ENCODE data around the gene KRTAP12-1. TPM values are rescaled to one million over a fixed set of nuclear protein-coding genes. Genes with fewer than 3 reads are reported as not detected.

Gene KRTAP12-1
- total and polyA plus RNA-seq, 2 experiments from 2014 or later: not detected

- WGBS, 2 experiments (ENCODE audit: low coverage in 1 of 2, low lambda C conversion rate in 2 of 2, missing lambda C conversion rate in 2 of 2): 48 to 56% methylated on average over 14 of the region's 14 CpGs
- Histone ChIP-seq H3K9me3 (ENCODE audit: low read depth) (no peaks in the 10 kb centered on the region), H3K36me3 (ENCODE audit: low read depth) (no peaks in the 10 kb centered on the region), H4K20me1 (ENCODE audit: insufficient read depth) (no peaks in the 10 kb centered on the region), H3K9ac (no peak overlapping the region), H3K4me3 (no peak overlapping the region), H3F3A (ENCODE audit: insufficient read depth) (no peaks in the 10 kb centered on the region), H2AFZ (no peak overlapping the region), H3K4me1 (ENCODE audit: insufficient read depth) (no peaks in the 10 kb centered on the region), H3K4me2 (ENCODE audit: unreplicated experiment) (no peak overlapping the region), H3K79me2 (ENCODE audit: insufficient read depth) (no peaks in the 10 kb centered on the region), H3K27me3 (replicated peaks; ENCODE audit: insufficient read depth) (peaks cover 53% of the 10 kb centered on the region), H3K9me2 (ENCODE audit: insufficient read depth) (no peaks in the 10 kb centered on the region), H3K27ac (no peak overlapping the region)
- DNase-seq: no peak
- TF ChIP-seq EZH2 (IDR thresholded peaks at IDR 0.05; ENCODE audit: insufficient read depth, poor library complexity, severe bottlenecking): no peak
- in situ Hi-C loops (cut with MboI): no loop called here
These were observed 46.8 kb upstream of the KRTAP12-1 start for GRCh38 chr21:44728716-44729115.

GRCh38 chr21:44727757-44728156 lies 45.8 kb upstream of the KRTAP12-1 start:
- Histone ChIP-seq H3K4me2 (ENCODE audit: unreplicated experiment) (no peak overlapping the region), H3K9me3 (ENCODE audit: low read depth) (no peaks in the 10 kb centered on the region), H3F3A (ENCODE audit: insufficient read depth) (no peaks in the 10 kb centered on the region), H3K4me3 (no peak overlapping the region), H2AFZ (no peak overlapping the region), H3K79me2 (ENCODE audit: insufficient read depth) (no peaks in the 10 kb centered on the region), H3K27ac (no peak overlapping the region), H3K36me3 (ENCODE audit: low read depth) (no peaks in the 10 kb centered on the region), H3K4me1 (ENCODE audit: insufficient read depth) (no peaks in the 10 kb centered on the region), H4K20me1 (ENCODE audit: insufficient read depth) (no peaks in the 10 kb centered on the region), H3K9me2 (ENCODE audit: insufficient read depth) (no peaks in the 10 kb centered on the region), H3K9ac (no peak overlapping the region), H3K27me3 (replicated peaks; ENCODE audit: insufficient read depth) (peaks cover 63% of the 10 kb centered on the region)
- in situ Hi-C loops (cut with MboI): no loop called here
- no peak for TF ChIP-seq EZH2 (IDR thresholded peaks at IDR 0.05; ENCODE audit: insufficient read depth, poor library complexity, severe bottlenecking)
- no peak for TF ChIP-seq EZH2phosphoT487 (IDR thresholded peaks at IDR 0.05; ENCODE audit: insufficient read depth, low read depth)
- DNase-seq: no peak
- WGBS, 2 experiments (ENCODE audit: low coverage in 1 of 2, low lambda C conversion rate in 2 of 2, missing lambda C conversion rate in 2 of 2): 47 to 48% methylated on average over 9 of the region's 9 CpGs

GRCh38 chr21:44727321-44727720 lies 45.4 kb upstream of the KRTAP12-1 start:
- no peak for DNase-seq
- no peak overlapping the region for H3K4me3 ChIP-seq
- TF ChIP-seq EZH2phosphoT487 (IDR thresholded peaks at IDR 0.05; ENCODE audit: insufficient read depth, low read depth) (no peak), EZH2 (IDR thresholded peaks at IDR 0.05; ENCODE audit: insufficient read depth, poor library complexity, severe bottlenecking) (no peak)
- H3F3A ChIP-seq (ENCODE audit: insufficient read depth): no peaks in the 10 kb centered on the region
- no peaks in the 10 kb centered on the region for H3K4me1 ChIP-seq (ENCODE audit: insufficient read depth)
- H3K9me3 ChIP-seq (ENCODE audit: low read depth): no peaks in the 10 kb centered on the region
- no peaks in the 10 kb centered on the region for H3K36me3 ChIP-seq (ENCODE audit: low read depth)
- no peak overlapping the region for H3K27ac ChIP-seq
- H2AFZ ChIP-seq: no peak overlapping the region
- no peaks in the 10 kb centered on the region for H4K20me1 ChIP-seq (ENCODE audit: insufficient read depth)
- no peak overlapping the region for H3K4me2 ChIP-seq (ENCODE audit: unreplicated experiment)
- in situ Hi-C loops (cut with MboI): no loop called here
- peaks cover 66% of the 10 kb centered on the region for H3K27me3 ChIP-seq (replicated peaks; ENCODE audit: insufficient read depth)
- 68% methylated on average over 8 of the region's 8 CpGs for WGBS, 2 experiments (ENCODE audit: low coverage in 1 of 2, low lambda C conversion rate in 2 of 2, missing lambda C conversion rate in 2 of 2)
- no peaks in the 10 kb centered on the region for H3K79me2 ChIP-seq (ENCODE audit: insufficient read depth)
- no peaks in the 10 kb centered on the region for H3K9me2 ChIP-seq (ENCODE audit: insufficient read depth)
- H3K9ac ChIP-seq: no peak overlapping the region

- Histone ChIP-seq H3K27ac (no peak overlapping the region), H3K27me3 (replicated peaks; ENCODE audit: insufficient read depth) (peaks cover 63% of the 10 kb centered on the region), H3K9me3 (ENCODE audit: low read depth) (no peaks in the 10 kb centered on the region), H4K20me1 (ENCODE audit: insufficient read depth) (no peaks in the 10 kb centered on the region), H3K4me1 (ENCODE audit: insufficient read depth) (no peaks in the 10 kb centered on the region), H3K36me3 (ENCODE audit: low read depth) (no peaks in the 10 kb centered on the region), H3K79me2 (ENCODE audit: insufficient read depth) (no peaks in the 10 kb centered on the region), H3K9ac (no peak overlapping the region), H3K4me2 (ENCODE audit: unreplicated experiment) (no peak overlapping the region), H2AFZ (no peak overlapping the region), H3K9me2 (ENCODE audit: insufficient read depth) (no peaks in the 10 kb centered on the region), H3F3A (ENCODE audit: insufficient read depth) (no peaks in the 10 kb centered on the region), H3K4me3 (no peak overlapping the region)
- no peak for TF ChIP-seq EZH2 (IDR thresholded peaks at IDR 0.05; ENCODE audit: insufficient read depth, poor library complexity, severe bottlenecking)
- no peak for TF ChIP-seq EZH2phosphoT487 (IDR thresholded peaks at IDR 0.05; ENCODE audit: insufficient read depth, low read depth)
- DNase-seq: no peak
- in situ Hi-C loops (cut with MboI): no loop called here
- 25 to 32% methylated on average over 3 to 5 of the region's 6 CpGs for WGBS, 2 experiments (ENCODE audit: low coverage in 1 of 2, low lambda C conversion rate in 2 of 2, missing lambda C conversion rate in 2 of 2)
These were observed 44.9 kb upstream of the KRTAP12-1 start for GRCh38 chr21:44726826-44727225.

GRCh38 chr21:44724926-44725325 lies 43.0 kb upstream of the KRTAP12-1 start:
- no peaks in the 10 kb centered on the region for H3K4me1 ChIP-seq (ENCODE audit: insufficient read depth)
- no peaks in the 10 kb centered on the region for H3K9me2 ChIP-seq (ENCODE audit: insufficient read depth)
- H3K4me3 ChIP-seq: no peak overlapping the region
- H3K4me2 ChIP-seq (ENCODE audit: unreplicated experiment): no peak overlapping the region
- no peak for DNase-seq
- no peaks in the 10 kb centered on the region for H3K79me2 ChIP-seq (ENCODE audit: insufficient read depth)
- no peaks in the 10 kb centered on the region for H4K20me1 ChIP-seq (ENCODE audit: insufficient read depth)
- TF ChIP-seq EZH2 (IDR thresholded peaks at IDR 0.05; ENCODE audit: insufficient read depth, poor library complexity, severe bottlenecking) (no peak), EZH2phosphoT487 (IDR thresholded peaks at IDR 0.05; ENCODE audit: insufficient read depth, low read depth) (no peak)
- no peaks in the 10 kb centered on the region for H3K9me3 ChIP-seq (ENCODE audit: low read depth)
- H2AFZ ChIP-seq: no peak overlapping the region
- no peak overlapping the region for H3K9ac ChIP-seq
- H3K27me3 ChIP-seq (replicated peaks; ENCODE audit: insufficient read depth): peaks cover 64% of the 10 kb centered on the region
- H3K36me3 ChIP-seq (ENCODE audit: low read depth): no peaks in the 10 kb centered on the region
- in situ Hi-C loops (cut with MboI): no loop called here
- no peaks in the 10 kb centered on the region for H3F3A ChIP-seq (ENCODE audit: insufficient read depth)
- no peak overlapping the region for H3K27ac ChIP-seq
- 67% methylated on average over 14 of the region's 14 CpGs for WGBS, 2 experiments (ENCODE audit: low coverage in 1 of 2, low lambda C conversion rate in 2 of 2, missing lambda C conversion rate in 2 of 2)
